Measurements from ENCODE around the gene ESRRB.
A peak's percentile ranks its signal among the peaks of the same experiment; 100 is the strongest.

The ESRRB gene

DNA sequence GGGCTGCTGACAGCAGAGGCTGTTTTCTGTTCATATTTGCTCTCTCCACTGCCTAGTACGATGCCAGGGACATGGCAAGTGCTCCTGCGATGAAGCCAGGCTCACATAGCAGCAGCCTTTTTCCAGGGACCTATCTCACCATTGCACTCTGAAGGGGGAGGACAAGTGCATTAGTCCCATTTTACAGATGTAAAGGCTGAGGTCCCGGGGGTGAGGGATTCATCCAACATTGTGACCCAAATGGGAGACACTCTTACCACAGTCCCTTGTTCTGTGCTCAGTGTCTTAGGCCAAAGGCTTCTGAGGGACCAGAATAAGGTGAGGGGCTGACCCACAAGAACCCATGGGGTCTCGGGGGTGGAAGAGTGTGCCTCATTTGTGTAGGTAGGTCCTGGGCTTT, 21.6 kb upstream of the ESRRB start:
- DNase-seq: no peak

DNA sequence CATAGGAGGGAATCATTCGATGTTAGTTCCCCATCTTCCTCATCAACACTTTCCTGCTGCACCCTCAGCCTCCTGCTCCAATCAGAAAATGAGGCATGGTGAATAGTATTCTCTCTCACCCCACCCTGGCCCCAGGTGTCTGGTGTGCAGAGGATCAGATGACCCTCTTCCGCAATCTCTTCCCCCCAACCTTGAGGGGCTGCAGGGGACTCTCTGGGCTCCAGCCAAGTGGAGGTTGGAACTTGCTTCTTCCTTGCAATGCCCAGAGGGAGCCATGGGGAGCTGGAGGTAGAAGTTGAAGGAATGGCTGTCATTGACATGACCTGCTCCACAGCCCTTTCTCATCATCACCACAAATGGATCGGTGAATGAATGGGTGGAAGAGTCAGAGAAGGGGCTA, 20.2 kb upstream of the ESRRB start:
- DNase-seq: no peak

DNA sequence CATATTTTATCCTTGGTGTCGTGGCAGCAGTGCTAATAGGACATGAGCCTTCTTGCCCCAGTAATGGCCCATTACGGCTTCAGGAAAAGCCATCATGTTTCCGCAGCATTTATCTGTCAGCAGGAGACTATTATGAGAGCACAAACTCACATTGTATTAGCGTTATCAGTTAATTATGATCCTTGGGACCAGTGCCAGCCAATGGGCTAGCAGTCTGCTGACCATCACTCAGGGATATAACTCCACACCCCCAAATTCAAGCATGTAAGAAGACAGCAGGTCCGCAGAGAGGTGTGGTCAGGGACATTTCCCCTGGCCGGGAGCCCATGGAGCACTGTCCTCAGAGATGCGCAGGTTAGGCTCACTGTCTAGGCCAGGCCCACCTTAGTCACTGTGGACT, 4.9 kb upstream of the ESRRB start:
- no peak for DNase-seq

DNA sequence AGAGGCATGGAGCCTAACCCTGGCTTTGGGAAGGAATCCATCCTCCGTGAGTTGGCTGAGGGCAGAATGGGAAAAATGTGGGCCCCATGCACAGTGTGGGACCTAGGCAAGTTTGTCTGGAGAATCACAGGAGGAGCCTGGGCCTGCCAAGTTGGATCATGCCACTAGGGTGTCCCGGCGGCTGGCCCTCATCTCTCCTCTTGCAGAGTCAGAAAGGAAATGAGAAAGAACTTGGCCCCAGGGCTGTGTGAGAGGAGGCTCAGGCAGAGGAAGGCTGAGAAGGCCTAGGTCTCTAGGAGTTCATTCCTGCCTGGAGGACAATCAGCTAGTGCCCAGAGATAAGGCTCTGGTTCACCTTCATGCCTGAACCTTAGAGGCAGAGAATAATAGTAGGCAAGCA, 2.5 kb upstream of the ESRRB start:
- DNase-seq: no peak

DNA sequence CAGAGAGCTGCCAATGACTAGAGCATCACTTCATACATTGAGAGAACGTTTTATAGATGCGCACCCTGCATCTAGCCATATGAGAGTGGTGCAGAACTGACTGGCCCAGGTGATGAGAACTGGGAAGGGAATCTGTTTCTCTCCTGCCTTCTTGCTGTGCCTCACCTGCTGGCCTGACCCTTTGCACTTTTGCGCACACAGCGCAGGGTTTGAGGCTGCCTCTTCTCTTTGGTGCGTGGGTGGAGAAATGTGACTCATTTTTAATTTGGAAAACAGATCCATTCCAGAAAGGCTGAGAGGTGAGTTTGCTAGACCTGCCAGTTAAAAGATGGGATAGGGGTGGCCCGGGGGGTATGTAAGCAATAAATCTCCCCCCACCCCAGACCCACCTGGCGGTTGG, 453 bp upstream of the ESRRB start:
- no peak for DNase-seq

DNA sequence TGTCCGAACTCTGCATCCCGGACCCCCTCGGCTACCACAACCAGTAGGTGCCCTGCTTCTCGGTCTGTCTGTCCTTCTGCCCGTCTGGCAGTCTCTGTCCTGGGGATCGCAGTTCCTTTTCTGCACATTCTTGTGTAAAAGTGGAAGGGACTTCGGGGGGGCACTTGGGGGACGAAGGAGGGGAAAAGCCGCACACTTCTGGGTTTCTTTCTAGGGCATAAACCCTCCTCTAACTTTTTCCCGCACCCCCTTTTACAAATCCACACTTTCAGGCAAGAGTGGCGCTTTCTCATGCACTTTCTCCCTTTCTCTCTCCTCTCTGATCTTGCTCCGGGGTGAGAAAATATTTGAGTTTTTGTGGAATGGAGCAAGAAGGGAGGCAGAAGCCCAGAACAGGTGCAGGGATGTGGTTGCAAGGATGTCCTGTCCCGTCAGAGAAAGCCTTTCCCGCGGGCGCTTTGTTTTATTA, 506 bp downstream of the ESRRB start:
- DNase-seq: no peak

DNA sequence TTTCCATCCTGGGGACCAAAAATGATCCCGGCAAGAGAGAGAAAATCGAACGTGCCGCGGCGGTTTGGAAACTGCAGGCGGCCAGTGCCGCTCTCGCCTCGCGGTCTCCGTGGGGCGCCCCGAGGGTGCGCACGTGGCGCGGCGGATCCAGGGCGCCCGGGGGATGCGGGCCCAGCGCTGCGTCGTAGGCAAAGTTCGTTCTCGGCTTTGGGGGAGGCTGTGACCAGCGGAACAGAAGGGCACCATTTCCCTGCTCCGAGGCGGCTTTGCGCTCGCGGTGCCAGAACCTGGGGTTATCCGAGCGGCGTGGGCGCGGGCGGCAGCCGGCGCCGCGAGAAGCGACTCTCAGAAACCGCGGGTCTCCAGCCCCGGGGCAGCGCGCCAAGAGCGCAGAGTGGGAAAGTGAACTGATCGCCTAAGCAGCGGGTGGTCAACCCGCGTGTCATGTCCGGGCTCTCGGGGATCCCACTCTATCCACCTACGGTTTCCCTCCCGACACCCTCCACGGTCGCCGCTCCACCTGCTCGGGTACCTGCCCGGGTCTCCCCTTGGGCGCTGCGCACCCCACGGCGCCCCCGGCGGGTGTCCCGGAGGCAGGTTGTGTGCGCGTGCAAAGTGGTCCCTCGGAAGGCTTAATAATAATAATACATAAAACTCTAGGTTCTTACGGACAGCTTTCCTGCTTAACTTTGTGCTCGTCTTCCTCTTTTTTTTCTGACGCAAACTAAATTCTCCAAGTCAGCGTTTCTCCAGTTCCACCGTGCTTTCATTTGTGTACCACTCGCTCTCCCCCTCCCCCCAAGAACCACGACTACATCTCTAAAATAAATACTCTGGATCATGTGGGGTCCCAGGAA, 1.2 kb downstream of the ESRRB start:
- no peak for DNase-seq

DNA sequence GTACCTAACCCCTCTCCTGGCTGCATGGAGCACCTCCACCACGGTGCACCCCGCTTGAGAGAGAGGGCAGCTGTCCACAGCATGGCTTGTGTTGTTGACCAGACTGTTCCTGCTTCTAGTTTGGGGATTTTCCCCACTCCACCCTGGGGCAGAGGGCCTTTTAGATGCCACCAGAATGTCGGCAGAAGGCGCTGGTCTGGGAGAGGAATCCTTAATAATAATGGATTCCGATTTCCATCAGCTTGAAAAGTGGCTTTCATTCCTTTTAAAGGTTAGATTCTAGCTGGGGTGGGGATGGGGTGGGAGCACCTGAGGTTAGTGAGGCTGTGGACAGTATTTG, 1.8 kb downstream of the ESRRB start:
- DNase-seq: no peak

DNA sequence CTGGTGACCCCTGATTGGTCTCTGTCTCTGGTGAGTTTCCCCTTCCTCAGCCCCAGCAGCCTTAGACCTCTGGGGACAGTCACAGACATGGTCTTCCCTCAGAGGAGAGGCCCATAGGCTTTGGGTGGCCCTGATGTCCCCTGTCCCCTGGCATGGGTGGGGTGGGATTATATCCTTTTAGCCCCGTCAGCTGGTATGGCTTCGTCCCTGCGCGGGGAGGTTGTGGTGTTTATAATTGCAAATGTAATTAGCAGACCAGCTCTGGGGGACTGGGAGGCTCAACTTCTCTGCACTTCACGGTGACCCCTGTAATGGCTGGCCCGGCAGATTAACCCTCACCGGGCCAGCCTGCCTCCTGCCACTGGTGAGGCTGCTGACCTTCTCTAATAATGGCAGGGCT, 5.1 kb downstream of the ESRRB start:
- DNase-seq: no peak

DNA sequence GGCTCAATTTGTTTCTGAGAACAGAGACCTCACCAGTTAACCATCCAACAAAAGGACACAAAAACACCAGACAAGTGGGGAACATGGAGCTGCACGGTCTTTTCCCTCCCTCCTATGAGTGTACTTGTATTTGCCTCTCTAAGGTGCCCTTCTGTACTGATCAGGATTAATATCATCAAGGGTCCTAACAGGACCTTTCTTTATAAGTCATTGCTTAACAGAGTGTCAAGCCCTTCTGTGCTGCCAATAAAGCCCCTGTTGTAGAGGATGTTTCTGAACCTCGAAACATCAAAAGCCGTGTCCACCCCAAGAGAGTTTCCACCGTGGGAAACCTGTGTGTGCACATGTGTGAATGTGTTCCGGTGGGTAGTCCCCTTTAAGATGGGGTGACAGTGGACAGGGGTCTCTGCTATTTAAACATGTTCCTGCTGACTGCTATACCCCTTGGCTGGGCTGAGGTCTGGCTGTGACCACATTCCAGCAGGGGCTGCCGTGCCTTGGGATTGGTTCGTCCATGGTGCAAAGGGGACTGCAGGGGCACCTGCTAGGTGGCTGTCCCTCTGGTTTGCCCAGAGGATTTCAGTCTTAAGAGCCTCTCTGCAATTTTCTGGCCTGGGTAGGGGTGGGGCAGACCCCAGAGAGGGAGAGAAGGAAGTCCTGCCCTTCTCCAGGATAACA, 6.0 kb downstream of the ESRRB start:
- no peak for DNase-seq

DNA sequence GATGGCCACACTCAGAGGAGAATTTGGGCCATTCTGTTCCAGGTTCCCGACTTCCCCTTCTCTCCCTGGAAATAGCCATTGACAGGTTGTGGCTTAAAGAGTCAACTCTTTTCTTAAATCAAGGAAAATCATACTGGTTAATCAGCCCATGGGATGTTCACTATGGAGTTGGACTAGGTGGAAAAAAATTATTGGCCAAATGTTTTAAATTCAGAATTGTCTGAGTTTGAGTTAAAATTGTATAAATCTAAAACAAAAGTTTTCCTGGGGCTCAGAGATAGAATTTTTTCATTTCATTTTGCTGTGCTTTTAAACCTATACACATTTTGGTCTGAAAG, 6.5 kb downstream of the ESRRB start:
- no peak for DNase-seq

DNA sequence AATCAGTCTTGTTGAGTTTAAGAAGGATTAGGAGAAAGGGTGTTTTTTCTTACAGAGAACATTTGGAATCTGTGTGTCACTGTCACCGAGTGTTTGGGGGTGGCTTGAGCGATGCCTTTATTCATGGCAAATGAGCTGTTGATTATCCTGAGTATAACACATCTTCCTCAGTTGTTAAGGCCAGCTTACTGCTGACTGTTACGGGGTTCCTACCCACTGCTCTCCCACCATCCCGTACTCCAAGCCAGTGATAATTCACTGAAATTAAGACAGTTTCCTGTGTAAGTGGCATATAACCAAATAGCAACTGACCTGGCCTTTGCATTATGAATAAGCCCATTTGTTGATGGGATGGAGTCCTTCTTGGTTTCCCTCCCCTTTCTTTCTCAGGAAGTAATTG, 9.5 kb downstream of the ESRRB start:
- no peak for DNase-seq

DNA sequence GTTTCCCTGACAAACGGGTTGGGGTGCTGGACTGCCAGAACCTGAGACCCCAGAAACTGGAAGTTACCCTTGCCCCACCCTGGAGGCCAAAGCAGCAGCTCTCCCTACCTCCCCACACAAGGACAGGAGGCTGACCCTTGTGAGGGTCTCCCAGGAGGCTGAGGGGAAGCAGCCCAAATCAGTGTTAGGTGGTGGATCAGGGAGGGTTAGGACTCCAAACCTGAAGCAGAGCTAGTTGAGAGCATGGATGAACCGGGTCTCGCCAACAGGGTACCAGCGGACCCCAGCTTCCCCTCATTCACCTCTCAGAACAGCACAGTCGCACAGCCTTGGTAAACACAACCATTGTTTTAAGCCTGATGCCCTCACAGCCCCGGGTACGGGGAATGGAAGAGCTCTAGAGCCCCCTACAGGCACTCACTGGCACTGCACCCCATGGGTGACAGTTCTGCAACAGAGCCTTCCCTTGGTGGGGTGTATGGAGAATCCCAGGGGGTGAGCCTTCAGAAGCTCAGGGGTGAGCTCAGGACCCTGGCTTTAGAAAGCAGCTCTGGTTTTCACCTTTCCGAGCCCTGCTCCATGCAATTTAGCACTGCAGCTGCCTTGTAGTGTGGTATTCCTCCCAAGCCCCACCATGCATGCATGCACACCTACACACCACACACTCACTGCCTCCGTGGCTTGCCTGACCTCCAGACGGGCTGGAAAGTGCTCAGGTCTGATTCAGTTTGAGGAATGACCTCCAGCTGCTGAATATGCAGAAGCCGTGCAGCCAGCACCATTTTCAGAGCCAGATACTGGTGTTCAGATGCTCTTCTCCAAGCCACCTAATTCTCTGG, 11.2 kb downstream of the ESRRB start:
- peak; percentile 1 for DNase-seq

DNA sequence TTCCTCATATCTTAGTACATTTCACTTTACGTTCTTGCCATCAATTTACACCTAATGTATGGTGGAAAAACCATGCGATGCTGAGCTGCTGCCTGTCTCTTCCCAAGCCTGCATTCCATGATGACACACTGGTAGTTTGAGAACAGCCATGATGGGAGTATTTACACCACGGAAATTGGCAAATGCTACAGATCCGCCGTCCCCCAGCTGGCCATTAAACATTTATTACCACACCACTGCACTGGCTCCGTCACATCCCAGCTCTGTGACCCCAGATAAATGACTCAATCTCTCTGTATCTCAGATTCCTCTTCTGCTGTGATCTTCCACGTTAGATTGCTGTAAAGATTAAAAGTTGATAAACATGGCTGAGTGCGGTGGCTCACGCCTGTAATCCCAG, 13.9 kb downstream of the ESRRB start:
- no peak for DNase-seq

DNA sequence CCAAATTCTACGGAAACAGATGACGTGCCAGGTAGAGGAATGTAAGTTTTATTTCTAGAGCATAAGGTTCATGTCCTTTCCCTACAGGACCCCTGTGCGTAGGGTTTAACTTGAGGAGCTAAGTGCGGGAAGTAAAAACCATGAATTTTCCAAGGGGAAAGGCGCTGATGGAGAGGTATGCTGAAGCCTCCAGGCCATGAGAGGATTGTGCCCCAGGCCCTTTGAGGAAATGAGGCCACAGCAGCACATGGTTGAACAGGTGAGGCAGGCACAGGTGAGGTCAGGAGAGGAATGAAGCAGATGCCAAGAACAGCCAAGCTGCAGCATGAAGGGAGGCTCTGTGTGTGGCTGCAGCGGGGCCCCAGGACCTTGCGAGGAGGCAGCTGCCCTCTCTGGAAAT, 14.7 kb downstream of the ESRRB start:
- DNase-seq: no peak

DNA sequence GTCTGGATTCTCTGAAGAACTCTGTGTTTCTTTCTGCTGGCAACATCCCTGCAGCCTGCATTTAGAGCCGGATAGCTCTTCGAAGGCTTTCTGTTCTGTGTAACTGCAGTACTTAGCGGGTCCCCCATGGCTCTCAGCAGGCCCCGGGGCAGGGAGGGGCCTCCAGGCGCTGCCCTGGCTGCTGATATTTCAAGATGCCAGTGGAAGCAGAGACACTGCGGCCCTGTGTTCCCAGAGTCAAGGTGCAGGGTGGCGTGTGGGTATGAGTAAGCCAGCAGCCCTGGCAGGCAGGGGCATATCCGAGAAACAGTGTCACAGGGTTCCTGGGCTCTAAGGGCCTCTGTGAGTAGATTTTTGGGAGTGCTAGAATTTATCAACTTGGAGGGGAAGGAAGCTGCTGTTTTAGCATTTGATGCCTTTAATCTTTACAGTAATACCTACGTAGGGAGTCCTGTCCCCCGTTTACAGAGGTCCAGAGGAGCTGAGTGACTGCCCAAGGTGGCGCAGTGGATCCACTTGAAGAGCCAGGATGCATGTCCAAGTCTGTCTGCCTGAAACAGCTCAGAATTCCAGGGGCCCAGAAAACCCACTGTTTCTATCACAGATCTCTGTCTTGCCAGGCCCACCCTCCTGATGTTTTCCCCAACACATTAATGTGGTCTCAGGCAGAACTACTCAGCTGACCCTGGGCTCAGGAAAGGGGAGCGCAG, 16.2 kb downstream of the ESRRB start:
- DNase-seq: no peak

DNA sequence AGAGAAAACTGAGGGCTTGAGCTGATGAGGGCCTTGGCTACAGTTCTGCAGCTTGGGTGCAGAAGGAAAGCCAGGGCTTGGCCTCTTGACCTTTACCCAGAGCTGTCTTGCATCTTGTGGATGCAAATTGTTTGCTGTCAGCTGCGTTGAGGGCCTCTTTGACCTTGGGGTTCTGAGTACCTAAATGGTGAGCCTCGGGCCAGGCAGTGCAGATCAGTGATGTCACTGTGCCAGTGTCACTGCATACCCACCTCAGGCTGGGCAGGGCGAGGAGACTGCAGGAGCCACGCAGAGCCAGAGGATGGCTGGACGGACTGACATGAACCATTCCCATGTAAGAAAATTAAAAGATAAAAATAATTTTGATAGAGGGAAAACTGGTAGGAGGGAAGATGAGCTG, 18.6 kb downstream of the ESRRB start:
- no peak for DNase-seq

DNA sequence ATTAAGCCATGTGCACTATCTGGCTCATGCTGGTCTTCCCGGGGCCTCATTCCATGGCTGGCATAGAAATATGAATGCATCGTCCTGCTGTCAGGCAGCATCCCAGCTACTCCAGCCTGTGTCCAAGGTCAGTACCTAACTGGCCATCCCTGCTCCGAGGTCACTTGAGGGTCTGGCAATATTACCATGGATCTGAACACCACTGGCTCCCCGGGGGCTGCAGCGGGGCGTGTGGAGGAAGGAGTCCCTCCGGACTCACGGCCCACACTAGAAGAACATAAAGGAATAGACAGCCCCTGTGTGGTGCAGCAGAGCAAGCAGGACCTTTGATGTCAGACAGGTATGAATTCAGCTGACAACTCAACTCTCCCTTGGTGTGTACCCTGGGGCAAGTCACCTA, 19.2 kb downstream of the ESRRB start:
- no peak for DNase-seq

DNA sequence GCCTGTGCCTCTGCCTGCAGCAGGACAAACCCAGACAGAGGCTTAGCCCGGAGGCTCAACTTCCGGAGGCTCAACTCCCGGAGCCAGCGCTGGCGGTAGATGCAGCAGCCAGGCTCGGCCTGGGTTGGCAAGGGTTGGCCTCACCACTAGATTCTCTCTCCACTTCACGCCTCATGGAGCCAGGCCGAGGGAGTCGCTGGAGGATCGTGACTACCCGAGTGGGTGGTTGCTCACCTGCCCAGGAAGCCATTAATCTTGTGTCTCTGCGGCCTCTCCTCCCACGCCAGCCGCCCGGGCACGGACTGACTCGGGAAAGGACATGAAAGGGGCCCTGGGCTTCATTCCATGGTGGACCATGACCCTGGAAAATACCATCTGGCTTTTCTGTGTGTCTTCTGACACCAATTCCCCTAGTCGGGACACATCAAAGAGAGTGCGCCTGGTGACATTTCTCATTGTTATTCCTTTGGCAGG, 20.8 kb downstream of the ESRRB start:
- no peak for DNase-seq

DNA sequence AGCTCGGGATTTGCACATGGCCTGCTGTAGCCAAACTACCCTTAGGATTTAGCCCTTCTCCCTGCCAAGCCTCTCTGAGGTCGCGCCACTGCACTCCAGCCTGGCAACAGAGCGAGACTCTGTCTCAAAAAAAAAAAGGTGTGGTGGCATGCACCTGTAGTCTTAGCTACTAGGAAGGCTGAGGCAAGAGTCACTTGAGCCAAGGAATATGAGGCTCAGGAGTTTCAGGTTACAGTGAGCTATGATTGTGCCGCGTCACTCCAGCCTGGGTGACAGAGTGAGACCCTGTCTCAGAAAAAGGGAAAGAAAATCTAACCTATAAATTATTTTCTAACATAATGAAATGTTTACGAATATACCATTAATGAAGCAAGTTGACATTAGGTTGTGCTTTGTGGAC, 29.7 kb downstream of the ESRRB start:
- DNase-seq: no peak

DNA sequence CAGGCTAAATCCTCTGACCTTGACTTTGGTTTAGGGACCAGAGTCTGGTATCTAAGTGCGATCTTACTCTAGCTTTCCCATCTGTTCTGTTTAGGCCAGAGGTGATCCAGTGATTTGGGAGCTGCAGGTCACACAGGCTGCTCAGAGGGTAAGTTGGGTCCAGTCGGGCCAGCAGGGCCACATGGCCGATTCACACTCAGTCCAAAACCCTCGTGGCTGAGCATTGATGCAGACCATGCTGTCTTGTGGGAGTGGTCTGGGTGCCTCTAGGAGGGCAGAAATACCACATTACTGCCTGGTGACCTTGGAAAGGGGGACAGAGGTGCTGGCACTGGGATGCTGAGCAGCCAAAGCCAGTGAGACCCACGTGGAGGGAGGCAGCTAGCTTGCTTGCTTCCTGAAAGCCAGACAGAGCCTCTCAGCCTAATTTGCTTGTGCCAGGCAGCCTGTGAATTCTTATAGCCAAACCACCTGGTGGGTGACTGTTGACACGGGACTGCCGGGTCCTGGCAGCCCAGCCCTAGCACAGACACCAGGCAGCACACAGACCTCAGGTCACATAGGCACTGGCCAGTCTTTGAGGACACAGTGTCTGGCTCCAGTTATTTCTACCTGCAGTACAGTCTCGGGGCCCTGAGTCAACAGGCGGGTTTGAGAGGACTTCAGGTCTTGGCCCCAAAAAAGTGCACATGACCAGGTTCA, 31.7 kb downstream of the ESRRB start:
- DNase-seq: no peak

DNA sequence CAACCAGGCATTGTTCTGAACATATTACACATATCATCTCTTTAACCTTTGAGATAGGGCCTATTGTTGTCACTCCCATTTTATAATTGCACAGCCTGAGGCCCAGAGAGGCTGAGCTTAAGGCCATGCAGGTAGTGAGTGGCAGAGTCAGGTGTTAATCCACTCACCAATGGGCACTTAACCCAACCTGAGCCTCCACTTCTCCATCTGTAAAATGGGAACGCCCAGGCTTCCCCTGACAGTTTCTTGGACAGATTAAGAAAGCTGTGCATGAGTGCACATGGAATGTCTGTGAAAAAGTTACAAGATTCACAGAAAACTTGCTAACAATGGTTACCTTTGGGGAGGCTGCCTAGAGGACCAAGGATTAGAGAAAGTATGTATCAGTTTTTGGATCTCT, 32.9 kb downstream of the ESRRB start:
- DNase-seq: no peak

DNA sequence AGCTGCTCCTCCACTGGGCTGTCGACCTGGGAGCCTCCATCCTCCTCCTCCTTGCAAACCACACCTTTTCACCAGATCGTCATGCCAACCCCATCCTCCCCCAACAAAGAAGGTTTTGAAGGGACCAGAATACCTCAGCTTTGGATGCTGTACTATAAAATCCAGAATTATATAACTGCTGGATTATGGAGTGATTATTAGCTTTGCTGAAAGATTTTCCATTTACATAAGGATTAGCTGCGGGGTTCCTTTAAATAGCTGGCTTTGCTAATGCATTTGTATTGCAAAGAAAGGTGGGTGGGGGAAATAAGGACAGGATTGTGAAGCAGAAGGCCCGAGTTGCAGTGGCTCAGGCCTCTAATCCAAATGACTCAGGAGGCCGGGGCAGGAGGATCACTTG, 36.6 kb downstream of the ESRRB start:
- DNase-seq: no peak

Measured in NCI-H2081 treated with DMSO at 0.1 percent for 48 hours (cell line).